ENCODE data around the gene ZNF101.

DNA sequence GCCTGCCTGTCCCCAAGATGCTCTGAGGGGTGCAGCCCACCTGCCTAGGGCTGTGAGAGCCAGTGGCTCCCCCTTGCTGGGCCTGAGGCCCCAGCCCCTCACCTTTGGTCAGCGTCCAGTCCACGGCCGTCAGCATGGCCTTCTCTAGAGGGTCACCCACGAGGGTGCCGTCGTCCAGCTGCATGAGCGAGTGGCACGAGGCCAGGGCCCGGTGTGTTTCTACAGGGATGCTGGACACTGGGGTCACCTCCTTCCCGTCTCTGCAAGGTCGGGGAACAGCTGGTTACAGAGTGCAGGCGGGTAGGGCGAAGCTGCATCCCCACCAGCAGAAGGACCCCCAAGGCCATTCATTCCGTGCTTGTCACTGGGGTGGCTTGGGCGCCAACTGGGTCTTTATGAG is 14.2 kb upstream of the ZNF101 start:
- TF ChIP-seq, protein P1, sequence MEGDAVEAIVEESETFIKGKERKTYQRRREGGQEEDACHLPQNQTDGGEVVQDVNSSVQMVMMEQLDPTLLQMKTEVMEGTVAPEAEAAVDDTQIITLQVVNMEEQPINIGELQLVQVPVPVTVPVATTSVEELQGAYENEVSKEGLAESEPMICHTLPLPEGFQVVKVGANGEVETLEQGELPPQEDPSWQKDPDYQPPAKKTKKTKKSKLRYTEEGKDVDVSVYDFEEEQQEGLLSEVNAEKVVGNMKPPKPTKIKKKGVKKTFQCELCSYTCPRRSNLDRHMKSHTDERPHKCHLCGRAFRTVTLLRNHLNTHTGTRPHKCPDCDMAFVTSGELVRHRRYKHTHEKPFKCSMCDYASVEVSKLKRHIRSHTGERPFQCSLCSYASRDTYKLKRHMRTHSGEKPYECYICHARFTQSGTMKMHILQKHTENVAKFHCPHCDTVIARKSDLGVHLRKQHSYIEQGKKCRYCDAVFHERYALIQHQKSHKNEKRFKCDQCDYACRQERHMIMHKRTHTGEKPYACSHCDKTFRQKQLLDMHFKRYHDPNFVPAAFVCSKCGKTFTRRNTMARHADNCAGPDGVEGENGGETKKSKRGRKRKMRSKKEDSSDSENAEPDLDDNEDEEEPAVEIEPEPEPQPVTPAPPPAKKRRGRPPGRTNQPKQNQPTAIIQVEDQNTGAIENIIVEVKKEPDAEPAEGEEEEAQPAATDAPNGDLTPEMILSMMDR (optimal IDR thresholded peaks at IDR 0.05 in 1 of 3, IDR thresholded peaks at IDR 0.05 in 1 of 3, conservative IDR thresholded peaks at IDR 0.05 in 1 of 3; ENCODE audit: extremely low read depth in 1 of 3, insufficient read depth in 2 of 3, low read length in 3 of 3): no peak
- TF ChIP-seq EZH2 (IDR thresholded peaks at IDR 0.05; ENCODE audit: low read length): no peak
